Right lobe of liver (tissue), 4 donors: Measurements from ENCODE around the gene CHST3.
"Not testable (repeated sequence)": the region's sequence is repeated elsewhere in the genome, so short reads cannot be mapped to it uniquely, and the experiment has no call there.

Source experiments
- POLR2A ChIP-seq: fragments of 450-650 bp; IDR thresholded peaks from one replicate; pipeline ENCODE4 v1.6.1; 2017; ENCODE audit warnings: antibody characterized with exemption, mild to moderate bottlenecking
- TF ChIP-seq, protein P1 (sequence below), 4 donors: fragments of 200-600 bp in 3 of 4; fragments of 450-650 bp in 1 of 4; IDR thresholded peaks; one replicate each; pipeline versions ENCODE4 v1.5.1 to v1.8.0; 2016 to 2022; ENCODE audit warnings: antibody characterized with exemption in 4 of 4, mild to moderate bottlenecking in 2 of 4
- donor health status: DM: no; HTN: no; CAD: no.
- donor health status: DM: no; HTN: no; CAD: no.
- donor health status: DM: no; HTN: yes; CAD: no.

- TF ChIP-seq, protein P1, sequence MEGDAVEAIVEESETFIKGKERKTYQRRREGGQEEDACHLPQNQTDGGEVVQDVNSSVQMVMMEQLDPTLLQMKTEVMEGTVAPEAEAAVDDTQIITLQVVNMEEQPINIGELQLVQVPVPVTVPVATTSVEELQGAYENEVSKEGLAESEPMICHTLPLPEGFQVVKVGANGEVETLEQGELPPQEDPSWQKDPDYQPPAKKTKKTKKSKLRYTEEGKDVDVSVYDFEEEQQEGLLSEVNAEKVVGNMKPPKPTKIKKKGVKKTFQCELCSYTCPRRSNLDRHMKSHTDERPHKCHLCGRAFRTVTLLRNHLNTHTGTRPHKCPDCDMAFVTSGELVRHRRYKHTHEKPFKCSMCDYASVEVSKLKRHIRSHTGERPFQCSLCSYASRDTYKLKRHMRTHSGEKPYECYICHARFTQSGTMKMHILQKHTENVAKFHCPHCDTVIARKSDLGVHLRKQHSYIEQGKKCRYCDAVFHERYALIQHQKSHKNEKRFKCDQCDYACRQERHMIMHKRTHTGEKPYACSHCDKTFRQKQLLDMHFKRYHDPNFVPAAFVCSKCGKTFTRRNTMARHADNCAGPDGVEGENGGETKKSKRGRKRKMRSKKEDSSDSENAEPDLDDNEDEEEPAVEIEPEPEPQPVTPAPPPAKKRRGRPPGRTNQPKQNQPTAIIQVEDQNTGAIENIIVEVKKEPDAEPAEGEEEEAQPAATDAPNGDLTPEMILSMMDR (IDR thresholded peaks at IDR 0.05) = not testable (repeated sequence)
- TF ChIP-seq POLR2A = not testable (repeated sequence)
These were observed 68.4 kb downstream of the CHST3 start for GRCh38 chr10:72032409-72033162.
